Kidney (tissue), 14 donors: ENCODE measurements around the gene COP1. TPM values are rescaled to one million over a fixed set of nuclear protein-coding genes. Genes with fewer than 3 reads are reported as not detected.

Experiments
- DNase-seq, 5 donors: peaks; one replicate each; pipeline ENCODE4 v3.0.0-alpha.2; 2013 to 2020
- FAIRE-seq: peaks from 2 replicates; lab custom pipeline; 2012; peaks lifted over from hg19 to GRCh38; lab: Jason Lieb, UNC
- H3K27ac ChIP-seq, 2 donors: one replicate each; pipeline ENCODE4 v1.7.0; 2013; ENCODE audit warnings: low read depth in 2 of 2, low read length in 2 of 2, inconsistent platforms in 1 of 2
- H3K27me3 ChIP-seq: one replicate; pipeline ENCODE4 v1.7.1; 2013; ENCODE audit warnings: low read length, inconsistent platforms; ENCODE audit not compliant: control insufficient read depth, insufficient read depth
- H3K36me3 ChIP-seq, 3 donors: one replicate each; pipeline versions ENCODE4 v1.7.0 to v1.7.1; 2013; ENCODE audit warnings: low read length in 3 of 3, control low read depth in 1 of 3, inconsistent platforms in 1 of 3; ENCODE audit not compliant: insufficient read depth in 3 of 3, control insufficient read depth in 2 of 3
- H3K4me1 ChIP-seq, 3 donors: one replicate each; pipeline versions ENCODE4 v1.7.0 to v1.7.1; 2013; ENCODE audit warnings: low read length in 3 of 3, inconsistent platforms in 1 of 3, low read depth in 1 of 3; ENCODE audit not compliant: control insufficient read depth in 2 of 3, insufficient read depth in 2 of 3
- H3K4me3 ChIP-seq, 3 donors: one replicate each; pipeline versions ENCODE4 v1.7.0 to v1.8.1; 2013; ENCODE audit warnings: low read length in 3 of 3, control low read depth in 1 of 3, inconsistent platforms in 1 of 3
- H3K9ac ChIP-seq, 3 donors: one replicate each; pipeline versions ENCODE4 v1.7.0 to v1.7.1; 2013; ENCODE audit warnings: low read length in 3 of 3, control low read depth in 1 of 3, inconsistent platforms in 1 of 3
- H3K9me3 ChIP-seq, 3 donors: one replicate each; pipeline versions ENCODE4 v1.7.0 to v1.7.1; 2013; ENCODE audit warnings: low read length in 3 of 3, control low read depth in 1 of 3, inconsistent platforms in 1 of 3; ENCODE audit not compliant: control insufficient read depth in 2 of 3, insufficient read depth in 1 of 3
- CTCF ChIP-seq: IDR thresholded peaks from 3 replicates; pipeline ENCODE4 v1.5.1; 2012; ENCODE audit warnings: mild to moderate bottlenecking, moderate library complexity, borderline replicate concordance; ENCODE audit not compliant: insufficient read depth; ENCODE audit errors: extremely low read depth
- intact Hi-C: fragments of 100-400 bp; cut with DNase I; formaldehyde crosslinking; loops from one replicate; pipeline ENCODE4 v1.11.1; 2022
- polyA plus RNA-seq: library from polyadenylated mRNA; stranded (reverse); fragments of 350-450 nt; fragmentation: Illumina TruSeq; extraction: RNeasy Lipid Tissue Mini Kit (QIAGEN cat#74804); gene quantifications from one replicate; pipeline ENCODE4 v1.2.3, GENCODE V29; 2014; ENCODE audit warnings: low read depth, low replicate concordance; ENCODE audit not compliant: insufficient read depth
- total RNA-seq: library from RNA; stranded (reverse); fragmentation: NEBNext Ultra II Directional; extraction: Animal tissue kit (Norgen Biotek cat#: 25700); gene quantifications from one replicate; pipeline ENCODE4 v1.2.1, GENCODE V29; 2021
- donor health status: control.
- donor health status: control.
- donor health status: control.
- donor health status: control.
- donor health status: control.
- donor health status: DM: yes; HTN: yes; CAD: no.
- donor health status: Normal renal cell carcinoma (clear cell type).

Gene COP1
- total and polyA plus RNA-seq, 2 donors from 2014 or later, result 38.3 to 40.2 TPM

DNA sequence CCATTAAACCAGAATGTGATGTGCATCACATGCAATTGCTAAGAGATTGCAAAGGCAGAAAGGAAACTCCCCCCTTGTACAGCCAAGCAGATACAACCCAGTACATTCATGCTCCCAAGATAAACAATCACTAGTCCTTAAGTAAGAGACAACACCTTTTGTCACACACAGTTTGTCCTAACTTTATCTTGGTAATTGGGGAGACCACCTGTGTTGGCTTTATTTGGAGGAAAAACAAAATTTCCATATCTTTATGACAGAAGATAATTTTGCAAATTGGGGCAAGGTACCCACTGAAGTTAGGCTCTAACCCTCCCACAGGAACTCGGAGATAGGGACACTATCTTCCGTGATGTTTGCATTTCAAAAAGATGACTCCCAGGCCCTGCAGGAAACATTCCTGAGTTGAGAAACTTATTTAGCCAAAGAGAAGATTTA is 288.7 kb downstream of the COP1 start:
- no peak for TF ChIP-seq CTCF
- DNase-seq (no peak), FAIRE-seq (no peak)
- no peak overlapping the region for H3K27ac ChIP-seq
- H3K36me3 ChIP-seq, result no peaks in the 10 kb centered on the region
- H3K4me1 ChIP-seq, result no peaks in the 10 kb centered on the region
- no peaks in the 10 kb centered on the region for H3K27me3 ChIP-seq
- intact Hi-C loops, result no loop called here
- no peaks in the 10 kb centered on the region for H3K9me3 ChIP-seq
- H3K9ac ChIP-seq, result no peak overlapping the region
- H3K4me3 ChIP-seq, result no peak overlapping the region

GRCh38 chr1:175914115-175914514 is 293.0 kb downstream of the COP1 start:
- Histone ChIP-seq H3K27me3 (no peaks in the 10 kb centered on the region), H3K9me3 (peaks cover 2 to 15% (median 7%) of the 10 kb centered on the region in 3 donors), H3K4me3 (no peak overlapping the region), H3K27ac (no peak overlapping the region), H3K36me3 (no peaks in the 10 kb centered on the region), H3K9ac (no peak overlapping the region), H3K4me1 (no peaks in the 10 kb centered on the region)
- DNase-seq (no peak), FAIRE-seq (no peak)
- TF ChIP-seq CTCF, result no peak
- intact Hi-C loops, result no loop called here

- no peaks in the 10 kb centered on the region for H3K27me3 ChIP-seq
- no peak overlapping the region for H3K27ac ChIP-seq
- TF ChIP-seq CTCF, result no peak
- DNase-seq (no peak), FAIRE-seq (no peak)
- no peaks in the 10 kb centered on the region for H3K4me1 ChIP-seq
- no peaks in the 10 kb centered on the region for H3K36me3 ChIP-seq
- intact Hi-C loops, result no loop called here
- no peak overlapping the region for H3K4me3 ChIP-seq
- no peak overlapping the region for H3K9ac ChIP-seq
- peaks cover 2 to 15% (median 7%) of the 10 kb centered on the region in 3 donors for H3K9me3 ChIP-seq
Measured at GRCh38 chr1:175911138-175911537, 295.9 kb downstream of the COP1 start.

- no peak for TF ChIP-seq CTCF
- intact Hi-C loops, result no loop called here
- DNase-seq (no peak), FAIRE-seq (no peak)
- no peaks in the 10 kb centered on the region for H3K4me1 ChIP-seq
- H3K27me3 ChIP-seq, result no peaks in the 10 kb centered on the region
- no peak overlapping the region for H3K27ac ChIP-seq
- H3K4me3 ChIP-seq, result no peak overlapping the region
- H3K9me3 ChIP-seq, result peaks cover 2 to 12% (median 5%) of the 10 kb centered on the region in 3 donors
- H3K36me3 ChIP-seq, result no peaks in the 10 kb centered on the region
- H3K9ac ChIP-seq, result no peak overlapping the region
Measured at GRCh38 chr1:175906370-175906769, 300.7 kb downstream of the COP1 start.
